HG02943 (cell line): ENCODE results near the gene ZBTB8OS.
"Not testable (repeated sequence)": the region's sequence is repeated elsewhere in the genome, so short reads cannot be mapped to it uniquely, and the experiment has no call there.

Experiments
- ATAC-seq: cut with Tn5 transposase; IDR thresholded peaks from one replicate; pipeline ENCODE4 v1.9.1; 2021; ENCODE audit warnings: mild to moderate bottlenecking, low read depth, moderate library complexity; ENCODE audit not compliant: unreplicated experiment

ZBTB8OS gene

GRCh38 chr1:32650752-32651460 lies 556 bp upstream of the ZBTB8OS start, which contains the start of gene RBBP4:
Gene RBBP4 (plus strand): TSS chr1:32651208. CDS start chr1:32651307, 99 bp downstream.
- peak; percentile 75 for ATAC-seq

GRCh38 chr1:32647308-32648134 lies 2.8 kb downstream of the ZBTB8OS start:
- no peak for ATAC-seq

GRCh38 chr1:32644426-32644825 lies 5.9 kb downstream of the ZBTB8OS start:
- ATAC-seq, result no peak

GRCh38 chr1:32642292-32642827 lies 8.0 kb downstream of the ZBTB8OS start:
- ATAC-seq, result not testable (repeated sequence)

GRCh38 chr1:32639489-32640075 lies 10.8 kb downstream of the ZBTB8OS start:
- no peak for ATAC-seq

GRCh38 chr1:32636914-32637645 lies 13.3 kb downstream of the ZBTB8OS start:
- ATAC-seq, result no peak

GRCh38 chr1:32635508-32636277 lies 14.7 kb downstream of the ZBTB8OS start:
- ATAC-seq, result no peak

GRCh38 chr1:32632829-32633228 lies 17.5 kb downstream of the ZBTB8OS start:
- no peak for ATAC-seq

- not testable (repeated sequence) for ATAC-seq
Measured at GRCh38 chr1:32630173-32630572, 20.2 kb downstream of the ZBTB8OS start.

- no peak for ATAC-seq
Measured at GRCh38 chr1:32627596-32628162, 22.7 kb downstream of the ZBTB8OS start.

- no peak for ATAC-seq
Measured at GRCh38 chr1:32626176-32626575, 24.2 kb downstream of the ZBTB8OS start.

- ATAC-seq, result no peak
Measured at GRCh38 chr1:32623775-32624174, 26.6 kb downstream of the ZBTB8OS start.

- ATAC-seq, result no peak
Measured at GRCh38 chr1:32622806-32623681, 27.3 kb downstream of the ZBTB8OS start.

- no peak for ATAC-seq
Measured at GRCh38 chr1:32622205-32622604, 28.1 kb downstream of the ZBTB8OS start.

GRCh38 chr1:32619701-32620485 lies 30.5 kb downstream of the ZBTB8OS start:
- peak; percentile 69 for ATAC-seq

GRCh38 chr1:32618673-32619221 lies 31.6 kb downstream of the ZBTB8OS start:
- no peak for ATAC-seq

GRCh38 chr1:32613472-32613871 lies 36.9 kb downstream of the ZBTB8OS start:
- ATAC-seq, result no peak
